HPDE6-E6E7 (cell line): ENCODE results near the gene ANO3.
"Not testable (repeated sequence)": the region's sequence is repeated elsewhere in the genome, so short reads cannot be mapped to it uniquely, and the experiment has no call there.

Experiments
- DNase-seq: peaks from one replicate; pipeline ENCODE4 v3.0.0; 2011; ENCODE audit warnings: missing footprints; ENCODE audit errors: extremely low spot score

ANO3 gene

DNA sequence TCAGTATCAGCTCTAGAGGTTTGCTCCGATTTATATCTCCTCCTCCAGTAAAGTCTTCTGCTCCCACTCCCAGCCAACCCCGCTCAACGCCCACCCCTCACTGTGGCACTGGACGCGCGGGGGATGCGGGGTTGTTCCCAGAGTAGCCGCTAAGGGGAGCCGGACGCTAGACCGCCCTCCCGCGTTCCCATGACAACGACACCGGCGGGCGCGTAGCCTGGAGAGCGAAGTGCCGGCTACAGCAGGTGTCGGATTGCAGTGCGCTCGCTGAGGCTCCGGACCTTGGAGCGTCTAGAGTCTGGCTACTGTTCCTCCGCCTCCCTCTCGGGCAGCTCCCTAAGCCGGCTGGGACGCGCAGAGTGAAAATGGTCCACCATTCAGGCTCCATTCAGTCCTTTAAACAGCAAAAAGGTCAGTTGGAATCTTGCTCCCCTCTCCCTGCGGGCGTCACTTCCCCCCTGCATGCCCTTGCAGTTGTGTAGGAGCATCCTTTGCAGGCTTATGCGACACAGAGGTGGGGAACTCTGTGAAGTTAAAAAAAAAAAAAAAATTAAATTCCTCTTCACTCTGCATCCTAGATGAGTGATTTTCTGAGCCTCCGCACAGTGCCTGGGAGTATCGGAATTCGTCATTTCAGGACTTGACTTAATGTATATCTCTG is at the start of gene ANO3:
Gene ANO3, plus strand, starts transcription at position 220 of the 661 bp plus-strand sequence. Its CDS starts 146 bp downstream, at position 366.
- DNase-seq, result peak; percentile 50

DNA sequence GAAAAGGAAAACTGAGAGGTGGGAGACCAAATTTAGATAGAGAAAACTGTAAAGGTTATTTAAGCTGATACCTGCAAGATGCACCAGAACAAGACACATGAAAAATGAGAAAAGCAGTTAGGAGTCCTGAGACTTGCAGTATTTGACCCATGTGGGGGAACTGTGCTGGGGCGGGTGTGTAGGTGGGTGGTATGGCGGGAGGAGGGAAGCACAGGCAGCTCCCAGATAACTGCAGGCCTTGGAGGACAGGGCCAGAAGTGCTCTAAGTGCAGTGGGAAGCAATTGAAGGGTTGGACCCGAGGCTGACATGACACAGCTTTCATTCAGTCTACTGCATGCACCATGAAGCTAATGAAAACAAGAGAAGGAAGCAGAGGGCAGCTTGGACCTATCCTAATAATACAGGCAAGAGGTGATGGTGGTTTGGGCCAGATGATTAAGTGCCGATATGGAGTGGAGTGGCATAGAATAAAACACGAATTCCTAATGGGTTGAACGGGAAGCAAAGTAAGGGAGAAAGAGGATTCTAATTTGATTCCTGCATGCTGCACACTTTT is 48.0 kb upstream of the ANO3 start:
- no peak for DNase-seq

DNA sequence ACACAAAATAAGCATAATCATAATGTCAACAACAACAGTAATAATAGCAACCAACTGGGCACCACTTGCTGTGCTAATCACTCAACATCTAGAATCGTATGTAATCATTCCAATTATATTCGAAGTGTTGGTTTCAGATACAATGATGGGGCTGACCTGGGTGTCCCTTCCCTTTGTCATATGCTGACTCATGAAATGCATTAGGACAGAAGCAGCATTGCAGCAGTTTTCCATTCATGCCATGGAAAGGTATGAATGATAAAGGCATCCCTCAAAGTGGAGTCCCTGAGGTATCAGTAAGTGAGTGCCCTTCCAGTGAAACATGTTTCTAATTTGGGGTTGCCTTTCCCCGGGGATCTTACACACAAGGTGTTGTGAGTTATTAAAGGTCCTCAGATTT is 46.3 kb upstream of the ANO3 start:
- no peak for DNase-seq

DNA sequence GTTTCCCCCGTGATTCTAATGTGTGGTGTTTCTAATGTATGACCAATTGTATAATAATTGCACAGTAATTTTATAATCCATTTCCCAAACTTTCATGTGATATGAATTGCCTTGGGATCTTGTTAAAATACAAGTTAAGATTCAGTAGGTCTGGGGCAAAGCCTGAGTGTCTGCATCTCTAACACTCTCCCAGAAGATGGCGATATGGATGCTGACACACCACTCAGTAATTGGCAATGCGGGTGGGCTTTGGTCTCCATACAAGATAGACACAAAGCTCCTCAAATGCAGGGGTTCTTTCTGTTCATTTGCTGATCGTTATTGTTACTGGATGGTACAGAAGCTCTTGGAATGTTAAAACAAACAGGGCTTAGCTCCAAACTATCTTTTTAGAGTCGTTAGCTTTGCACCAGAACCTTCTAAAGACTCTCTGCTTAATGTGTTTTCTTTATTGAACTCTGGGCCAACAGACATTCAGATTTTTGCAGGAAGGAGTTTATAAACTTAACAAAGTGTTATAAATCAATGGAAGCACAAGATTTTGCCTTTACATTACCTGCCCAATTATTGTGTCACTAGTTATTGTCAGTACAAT is 45.4 kb upstream of the ANO3 start:
- no peak for DNase-seq

DNA sequence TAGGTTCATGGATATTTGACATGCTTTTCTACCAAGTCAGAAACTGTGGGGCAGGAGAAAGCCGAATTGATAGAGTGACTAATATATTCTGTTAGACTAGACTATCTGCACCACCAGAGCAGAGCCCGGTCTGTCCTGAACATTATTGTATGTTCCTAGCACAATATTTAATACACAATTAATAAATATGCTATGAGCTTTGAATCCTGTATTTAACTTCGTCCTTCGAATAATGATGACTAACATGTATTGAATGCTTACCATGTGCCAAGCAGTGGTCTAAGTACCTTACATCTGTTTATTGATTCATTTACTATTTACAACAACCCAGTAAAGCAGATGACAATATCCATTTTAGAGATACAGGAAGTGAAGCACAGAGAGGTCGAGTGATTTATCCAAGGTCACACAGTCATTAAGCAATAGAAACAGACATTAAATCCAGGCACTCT is 44.8 kb upstream of the ANO3 start:
- no peak for DNase-seq

DNA sequence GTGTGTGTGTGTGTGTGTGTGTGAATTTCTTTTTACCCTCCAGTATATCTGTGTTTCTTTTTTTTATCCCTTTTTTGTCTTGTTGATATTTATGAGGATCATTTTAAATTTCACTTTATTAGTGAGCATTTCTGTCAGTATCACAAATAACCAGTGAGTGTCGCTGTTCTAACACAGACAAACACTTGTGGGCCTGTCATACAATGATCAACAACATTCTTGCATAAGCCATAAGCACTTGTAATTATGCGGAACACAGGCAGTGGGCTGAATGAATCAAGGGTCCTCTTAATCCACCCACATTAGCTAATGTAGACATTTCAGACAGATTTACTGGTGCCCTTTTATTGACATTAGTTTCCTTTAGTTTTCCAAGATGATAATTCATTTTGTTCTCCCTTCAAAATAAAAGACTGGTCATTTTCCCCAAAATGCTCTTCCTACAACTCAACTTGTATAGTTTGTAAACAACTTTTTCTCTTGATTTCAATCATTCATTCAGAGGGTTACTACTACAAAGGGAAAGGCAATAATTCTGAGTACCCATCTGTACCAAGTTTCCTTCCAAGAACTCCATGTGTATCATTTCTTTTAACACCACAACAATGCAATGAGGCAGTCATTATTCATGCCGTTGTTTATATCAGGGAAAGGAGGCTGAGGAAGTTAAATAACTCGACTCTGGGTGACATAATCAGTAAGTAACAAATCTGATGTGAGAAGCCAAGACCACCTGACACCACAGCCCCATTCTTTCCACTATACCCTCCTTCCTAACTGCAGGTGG is 34.5 kb upstream of the ANO3 start:
- peak; percentile 31 for DNase-seq

DNA sequence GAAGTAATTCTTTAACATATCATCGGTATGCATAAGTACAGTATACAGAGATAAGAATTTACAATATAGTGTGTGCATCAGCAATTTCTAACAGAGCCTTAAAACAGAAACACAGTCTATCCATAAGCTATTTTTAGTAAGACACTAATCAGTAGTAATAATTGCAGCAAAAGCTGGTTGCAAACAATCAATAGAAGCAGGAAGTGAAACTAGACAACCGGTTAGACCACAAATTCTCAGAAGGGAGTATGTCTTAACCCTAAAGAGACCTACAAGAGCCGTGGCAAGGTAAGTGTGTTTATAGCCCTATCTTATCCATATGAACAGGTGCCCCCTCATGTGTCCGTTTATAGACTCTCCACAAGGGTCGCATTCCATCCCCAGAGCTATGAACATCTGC is 15.6 kb upstream of the ANO3 start:
- DNase-seq, result not testable (repeated sequence)

DNA sequence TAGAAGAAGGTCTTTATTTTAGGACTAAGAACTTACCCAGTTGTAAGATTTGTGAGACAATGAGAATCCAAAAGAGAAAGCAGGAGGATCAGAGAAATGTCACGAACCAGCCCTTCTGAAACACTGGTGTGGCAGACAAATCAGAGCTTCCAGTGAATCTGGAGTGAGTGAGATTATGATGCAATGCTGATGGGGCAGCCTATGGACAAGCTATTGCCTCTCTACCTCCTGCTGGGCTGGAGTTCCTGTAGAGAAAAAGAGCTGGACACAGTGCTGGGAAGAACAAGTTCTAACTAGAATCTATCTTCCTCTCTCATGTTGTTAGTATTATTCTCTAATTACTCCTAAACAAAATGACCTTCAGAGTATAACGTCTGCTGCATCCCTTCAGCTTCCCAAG is 12.0 kb upstream of the ANO3 start:
- DNase-seq, result no peak

DNA sequence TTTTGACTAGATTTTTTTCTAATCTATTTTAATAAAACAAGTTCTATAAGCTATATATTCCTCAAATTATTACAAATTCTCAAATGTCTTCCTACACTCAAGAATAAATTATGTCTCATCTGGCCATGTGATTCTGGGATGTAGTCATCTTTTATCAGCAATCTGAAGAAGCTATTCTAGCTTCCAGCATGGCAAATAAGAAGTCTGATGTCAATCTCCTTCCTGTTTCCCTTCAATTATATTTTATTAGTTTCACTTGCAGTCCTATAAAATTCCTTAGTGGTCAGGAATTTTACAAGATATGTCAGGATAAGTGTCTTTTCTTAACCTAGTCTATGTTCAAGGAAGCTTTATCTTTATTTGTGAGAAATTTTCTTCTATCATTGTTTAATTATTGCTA is 10.4 kb upstream of the ANO3 start:
- no peak for DNase-seq

DNA sequence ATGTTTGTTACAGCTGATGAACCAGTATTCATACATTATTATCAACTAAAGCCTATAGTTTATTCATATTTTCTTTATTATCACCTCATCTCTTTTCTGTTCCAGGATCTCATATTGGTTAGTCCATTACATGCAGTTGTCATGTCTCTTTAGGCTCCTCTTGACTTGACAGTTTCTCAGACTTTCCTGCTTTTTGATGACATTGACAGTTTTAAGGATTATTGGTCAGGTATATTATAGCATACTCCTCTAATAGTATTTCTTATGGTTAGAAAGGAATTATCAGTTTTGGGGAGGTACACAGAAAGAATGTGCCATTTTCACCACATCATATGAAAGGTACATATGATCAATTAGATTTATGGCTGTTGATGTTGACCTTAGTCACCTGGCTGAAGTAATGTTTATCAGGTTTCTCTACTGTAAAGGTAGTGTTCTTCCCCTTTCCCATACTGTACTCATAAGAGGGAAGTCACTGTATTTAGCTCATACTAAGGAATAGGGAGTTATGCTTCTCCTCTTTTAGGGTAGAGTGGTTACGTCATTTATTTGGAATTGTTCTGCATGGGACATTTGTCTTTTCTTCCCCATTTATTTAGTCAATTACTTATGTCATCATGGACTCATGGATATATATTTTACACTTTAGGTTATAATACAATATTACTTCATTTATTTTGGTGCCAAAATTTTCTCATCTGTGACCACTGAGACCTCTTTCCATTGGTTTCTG is 9.4 kb upstream of the ANO3 start:
- no peak for DNase-seq

DNA sequence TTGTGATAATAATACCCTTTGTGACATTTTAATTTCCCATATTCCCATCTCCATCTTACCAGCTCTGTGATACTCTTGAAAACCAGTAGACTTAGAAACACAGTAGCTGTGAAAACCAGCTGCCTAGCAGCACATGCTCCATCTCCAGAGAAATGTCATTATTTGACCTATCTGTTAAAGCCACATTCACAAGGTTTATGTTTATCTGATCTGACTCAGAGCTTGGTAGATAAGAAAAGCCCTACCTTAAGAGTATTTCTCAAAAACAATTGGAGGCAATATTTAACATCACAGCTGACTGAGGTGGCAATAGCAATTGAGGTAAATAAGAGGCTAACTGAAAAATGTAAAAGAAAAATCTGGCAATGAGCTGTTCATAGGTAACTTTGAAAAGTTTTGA is 8.1 kb upstream of the ANO3 start:
- no peak for DNase-seq

DNA sequence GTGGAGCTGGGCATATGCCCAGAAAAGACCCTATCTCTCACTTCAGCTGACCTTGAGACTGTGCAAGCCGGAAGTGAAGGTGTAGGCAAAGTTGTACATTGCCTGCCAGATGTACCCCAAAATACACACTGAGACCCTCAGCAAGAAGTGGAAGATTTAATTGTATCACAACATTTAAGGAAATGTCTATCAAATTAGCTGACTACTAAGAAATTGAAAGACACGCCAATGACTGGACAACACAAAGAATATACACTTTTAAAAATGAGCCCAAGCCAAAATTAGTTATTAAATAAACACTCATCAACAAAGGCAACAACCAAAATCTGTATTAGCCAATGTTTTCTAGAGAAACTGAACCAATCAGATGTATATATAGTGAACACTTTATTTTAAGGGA is 7.7 kb upstream of the ANO3 start:
- DNase-seq, result no peak

DNA sequence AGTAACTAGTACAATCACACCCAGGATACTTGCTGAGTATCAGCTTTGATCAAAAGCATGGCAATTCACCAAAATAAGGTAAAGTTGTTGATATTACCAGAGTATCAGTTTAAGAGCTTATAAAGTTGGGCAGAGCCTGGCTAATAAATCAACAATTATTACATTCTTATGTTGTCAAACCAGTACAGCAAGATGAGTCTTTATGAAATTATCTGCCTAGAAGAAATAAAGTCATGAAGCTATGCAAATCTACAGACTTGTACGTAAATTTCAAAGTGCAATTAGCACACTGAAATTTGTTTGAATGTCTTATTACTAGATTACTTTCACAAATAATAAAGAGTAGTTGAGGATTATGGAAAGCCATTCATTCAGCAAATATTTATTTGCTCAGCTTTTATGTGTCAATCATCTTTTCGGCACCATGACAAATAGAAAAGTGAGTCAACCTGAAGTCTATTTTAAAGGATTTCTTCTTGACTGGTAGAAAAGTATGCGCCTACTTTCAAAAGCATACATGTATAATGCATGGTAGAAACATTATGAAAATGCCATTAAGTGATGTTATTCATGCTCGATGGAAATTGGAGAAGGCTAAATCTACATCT is 5.0 kb upstream of the ANO3 start:
- no peak for DNase-seq

DNA sequence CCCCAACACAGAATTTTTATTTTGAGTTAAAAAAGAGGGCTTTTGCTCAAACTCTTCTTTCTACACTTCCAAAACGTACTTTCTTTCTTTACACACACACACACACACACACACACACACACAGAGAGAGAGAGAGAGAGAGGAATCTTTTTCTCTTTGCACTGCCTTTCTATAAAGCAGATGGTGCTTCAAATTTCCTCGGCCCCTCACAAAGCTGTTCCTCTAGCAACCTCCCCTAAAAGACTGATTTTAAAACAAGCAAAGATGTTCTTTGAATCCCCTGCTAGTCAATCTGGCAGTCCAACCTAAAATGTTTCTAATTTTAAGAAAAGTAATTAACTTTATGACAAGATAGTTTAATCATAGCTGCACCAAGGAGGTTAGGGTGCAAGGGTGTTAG is 2.7 kb upstream of the ANO3 start:
- no peak for DNase-seq

DNA sequence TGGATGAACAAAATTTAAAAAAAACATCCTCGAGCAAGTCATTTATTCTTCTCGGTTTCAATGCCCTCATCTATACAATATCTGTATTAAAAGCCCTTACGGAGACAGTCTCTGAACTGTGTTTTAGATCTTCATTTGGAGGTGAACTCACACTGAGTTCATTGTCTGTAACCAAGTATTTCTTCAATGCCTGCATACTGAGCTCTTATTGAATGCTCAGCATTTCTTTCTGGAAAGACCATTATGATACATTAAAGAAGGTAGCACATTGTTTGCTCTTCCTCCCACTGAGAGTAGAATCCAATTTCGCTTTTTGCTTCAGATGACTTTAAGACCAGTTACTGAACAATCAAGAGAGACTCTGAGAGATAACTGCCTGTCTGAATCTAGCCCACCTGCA is 1.7 kb upstream of the ANO3 start:
- DNase-seq, result no peak

DNA sequence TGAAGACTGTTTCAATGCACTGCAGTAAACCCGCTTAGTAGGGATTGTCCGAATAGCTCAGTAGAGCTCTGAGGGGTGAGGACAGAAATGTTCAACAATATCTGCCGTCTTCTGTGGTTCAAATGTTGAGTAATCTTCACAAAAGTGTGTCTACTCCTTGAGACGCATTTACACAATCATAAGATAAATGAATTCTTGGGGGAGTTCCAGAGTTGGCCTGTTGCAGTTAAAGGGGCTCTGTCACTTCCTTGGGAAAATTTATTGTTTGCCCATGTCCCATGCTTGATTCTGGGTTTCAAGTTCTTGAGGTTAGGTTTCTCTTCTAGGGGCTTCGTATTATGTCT is 614 bp downstream of the ANO3 start:
- DNase-seq, result no peak

DNA sequence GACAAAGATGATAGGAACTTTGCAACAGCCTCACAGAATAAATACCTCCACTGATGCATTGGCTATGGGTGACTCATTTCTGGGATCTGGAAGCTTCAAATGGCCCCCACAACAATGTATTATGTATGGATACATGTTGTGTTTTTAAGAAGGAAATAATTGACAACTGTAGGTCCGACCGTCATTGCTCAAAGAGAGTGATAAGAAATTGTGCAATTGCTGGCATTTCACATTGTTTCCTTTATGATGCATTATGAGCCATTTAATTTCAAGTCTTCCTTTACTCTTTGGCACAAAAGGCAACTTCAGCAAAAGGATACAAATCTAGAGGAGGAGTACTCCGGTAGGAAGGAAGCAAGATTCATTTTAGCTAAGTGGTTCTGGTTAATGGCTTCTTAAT is 2.0 kb downstream of the ANO3 start:
- DNase-seq, result no peak

DNA sequence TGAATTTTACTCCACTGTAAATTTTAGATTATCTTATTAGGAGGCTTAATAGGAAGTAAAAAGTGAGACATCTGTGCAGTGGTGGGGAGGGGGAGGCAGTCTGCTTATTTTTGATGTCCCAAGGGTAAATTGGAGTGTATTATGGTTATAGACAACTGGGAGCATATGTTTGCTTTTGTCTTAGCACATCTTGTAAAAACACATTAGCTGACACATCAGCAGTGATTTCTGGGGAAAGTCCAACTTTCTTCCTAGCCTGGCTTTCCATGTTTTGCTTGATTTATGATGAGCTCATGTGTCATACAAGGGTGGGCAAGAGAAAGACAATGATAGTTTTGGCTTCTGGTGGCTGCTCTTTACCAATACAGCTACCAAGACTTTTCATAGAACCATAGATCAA is 4.0 kb downstream of the ANO3 start:
- DNase-seq, result no peak

DNA sequence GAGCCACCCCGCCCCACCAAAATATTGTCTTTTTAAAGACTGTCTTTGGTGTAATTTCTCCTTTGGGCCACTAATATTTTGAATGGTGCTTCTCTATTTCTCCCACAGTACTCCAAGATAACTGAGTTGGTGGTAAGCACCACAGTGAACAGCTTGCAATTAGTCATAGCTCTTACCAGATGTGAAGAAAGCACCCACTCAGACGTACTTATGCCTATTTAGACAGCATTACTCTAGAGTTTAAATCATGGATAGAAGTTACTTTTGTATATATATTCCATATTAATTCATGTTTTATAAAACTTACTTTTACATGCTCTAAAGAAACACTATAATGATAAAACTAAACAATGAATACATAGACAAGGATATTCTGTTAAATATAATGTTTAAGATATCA is 12.7 kb downstream of the ANO3 start:
- DNase-seq, result no peak

DNA sequence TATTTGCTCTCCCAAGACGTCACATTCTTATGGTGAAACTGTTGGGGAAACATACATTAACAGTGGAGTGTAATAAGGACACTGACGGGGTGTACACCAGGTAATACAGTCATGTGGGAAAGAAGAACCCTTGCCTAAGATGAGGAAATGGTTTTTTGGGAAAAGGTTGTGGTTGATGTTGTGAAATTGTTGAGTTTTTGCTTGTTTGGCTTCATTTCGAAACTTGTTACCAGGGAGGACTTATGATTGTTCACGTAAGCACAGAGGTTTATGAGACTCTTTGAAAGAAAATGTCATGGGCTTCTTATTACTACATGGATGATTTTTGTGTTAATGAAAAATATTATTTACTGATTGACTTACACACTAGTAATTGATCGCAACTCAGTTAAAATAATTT is 16.8 kb downstream of the ANO3 start:
- DNase-seq, result no peak

DNA sequence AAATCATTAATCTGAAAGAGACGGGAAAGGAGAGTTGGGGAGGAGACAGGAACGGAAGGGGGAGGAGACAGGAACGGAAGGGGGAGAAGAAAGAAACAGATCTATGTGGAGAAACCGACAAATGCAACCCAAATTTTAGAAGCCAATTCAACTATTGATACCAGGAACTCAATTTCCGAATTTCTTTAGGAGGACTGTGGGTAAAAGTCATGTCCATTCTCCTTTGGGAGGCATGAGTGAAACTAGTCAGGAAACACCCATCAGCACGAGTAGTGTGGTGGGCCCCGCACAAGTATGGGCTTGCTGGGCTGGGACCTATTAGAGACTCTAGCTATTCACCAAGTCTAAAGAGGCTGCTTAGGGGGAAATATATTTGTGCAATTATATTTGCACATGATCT is 18.1 kb downstream of the ANO3 start:
- no peak for DNase-seq

DNA sequence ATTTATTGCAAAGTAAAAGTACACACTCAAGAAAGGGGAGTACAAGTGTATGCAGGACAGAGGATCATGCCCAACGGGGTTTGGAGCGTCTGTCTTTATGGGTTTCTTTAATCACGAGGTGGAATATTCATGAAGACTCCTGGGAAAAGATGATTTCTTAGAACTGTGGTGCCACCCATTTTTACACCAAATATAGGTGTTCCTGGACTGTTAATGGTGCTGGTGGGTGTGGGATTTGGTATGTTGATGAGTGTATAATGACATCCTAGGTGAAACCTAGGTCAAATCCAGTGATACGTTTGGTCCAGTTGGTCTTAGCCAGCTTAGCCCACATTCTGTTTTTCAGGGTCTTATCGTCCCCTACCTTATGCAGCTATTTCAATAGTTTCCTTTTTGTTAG is 21.1 kb downstream of the ANO3 start:
- DNase-seq, result no peak
